H1 (cell line): ENCODE measurements around the gene SSBP3.

Experiments used
- CBX8 ChIP-seq: fragments of 300-800, 300-1000 bp; sonication (generic); IDR thresholded peaks from 2 replicates; pipeline ENCODE4 v1.7.1; 2016; ENCODE audit warnings: low read depth, low read length, borderline replicate concordance
- CHD2 ChIP-seq: IDR thresholded peaks from 2 replicates; pipeline ENCODE4 v1.6.1; 2012; ENCODE audit warnings: low read length, improper control_type of control experiment
- CTCF ChIP-seq, 3 experiments: IDR thresholded peaks; 1 replicate in 2 of 3; 2 replicates in 1 of 3; pipeline versions ENCODE4 v1.5.1 to v1.6.1; 2011; ENCODE audit warnings: low read length in 3 of 3, mild to moderate bottlenecking in 3 of 3, inconsistent platforms in 2 of 3, low read depth in 1 of 3, moderate library complexity in 1 of 3; ENCODE audit not compliant: insufficient read depth in 1 of 3; ENCODE audit errors: control extremely low read depth in 1 of 3
- EZH2 ChIP-seq: fragments of 200-600 bp; sonication (generic); IDR thresholded peaks from 2 replicates; pipeline ENCODE4 v1.7.1; 2012; ENCODE audit warnings: low read depth, mild to moderate bottlenecking, moderate library complexity, low read length, inconsistent platforms; ENCODE audit not compliant: severe bottlenecking
- GABPA ChIP-seq: IDR thresholded peaks from 2 replicates; pipeline ENCODE4 v1.6.1; 2011; ENCODE audit warnings: mild to moderate bottlenecking, low read length, moderate library complexity, borderline replicate concordance; ENCODE audit not compliant: insufficient read depth
- JUND ChIP-seq: IDR thresholded peaks from 2 replicates; pipeline ENCODE4 v1.6.1; 2011; ENCODE audit warnings: mild to moderate bottlenecking, improper control_type of control experiment, low read length
- MAX ChIP-seq: IDR thresholded peaks from 2 replicates; pipeline ENCODE4 v1.6.1; 2012; ENCODE audit warnings: inconsistent platforms
- POLR2A ChIP-seq, 2 experiments: IDR thresholded peaks; 1 replicate in 1 of 2; 2 replicates in 1 of 2; pipeline ENCODE4 v1.6.1; 2011; ENCODE audit warnings: low read depth in 2 of 2, low read length in 2 of 2, mild to moderate bottlenecking in 2 of 2; ENCODE audit errors: control extremely low read depth in 1 of 2
- POLR2AphosphoS5 ChIP-seq: IDR thresholded peaks from 2 replicates; pipeline ENCODE4 v1.6.1; 2011; ENCODE audit warnings: low read depth, low read length
- RAD21 ChIP-seq, 2 experiments: IDR thresholded peaks in 1 of 2; conservative IDR thresholded peaks in 1 of 2; 2 replicates each; pipeline ENCODE4 v1.6.1; 2011; ENCODE audit warnings: low read depth in 2 of 2, low read length in 2 of 2, improper control_type of control experiment in 1 of 2, inconsistent platforms in 1 of 2, mild to moderate bottlenecking in 1 of 2, moderate library complexity in 1 of 2
- SP4 ChIP-seq: IDR thresholded peaks from 2 replicates; pipeline ENCODE4 v1.6.1; 2012; ENCODE audit warnings: low read length, inconsistent platforms
- TAF1 ChIP-seq: IDR thresholded peaks from 2 replicates; pipeline ENCODE4 v1.6.1; 2011; ENCODE audit warnings: mild to moderate bottlenecking, low read depth, low read length
- TF ChIP-seq, protein P1 (sequence below): IDR thresholded peaks from 2 replicates; pipeline ENCODE4 v1.6.1; 2012; ENCODE audit warnings: low read length, inconsistent platforms

- TF ChIP-seq CTCF (IDR thresholded peaks at IDR 0.05; ENCODE audit: control extremely low read depth in 1 of 3, insufficient read depth in 1 of 3, low read depth in 1 of 3, low read length in 3 of 3) (no peak), TAF1 (no peak), CHD2 (no peak), GABPA (no peak), POLR2A (IDR thresholded peaks at IDR 0.05; ENCODE audit: control extremely low read depth in 1 of 2, low read depth in 2 of 2, low read length in 2 of 2) (no peak), CBX8 (no peak), MAX (no peak), JUND (no peak), RAD21 (IDR thresholded peaks at IDR 0.05 in 1 of 2, conservative IDR thresholded peaks at IDR 0.05 in 1 of 2; ENCODE audit: low read depth in 2 of 2, low read length in 2 of 2) (no peak), SP4 (no peak), EZH2 (no peak), POLR2AphosphoS5 (no peak)
- TF ChIP-seq, protein P1, sequence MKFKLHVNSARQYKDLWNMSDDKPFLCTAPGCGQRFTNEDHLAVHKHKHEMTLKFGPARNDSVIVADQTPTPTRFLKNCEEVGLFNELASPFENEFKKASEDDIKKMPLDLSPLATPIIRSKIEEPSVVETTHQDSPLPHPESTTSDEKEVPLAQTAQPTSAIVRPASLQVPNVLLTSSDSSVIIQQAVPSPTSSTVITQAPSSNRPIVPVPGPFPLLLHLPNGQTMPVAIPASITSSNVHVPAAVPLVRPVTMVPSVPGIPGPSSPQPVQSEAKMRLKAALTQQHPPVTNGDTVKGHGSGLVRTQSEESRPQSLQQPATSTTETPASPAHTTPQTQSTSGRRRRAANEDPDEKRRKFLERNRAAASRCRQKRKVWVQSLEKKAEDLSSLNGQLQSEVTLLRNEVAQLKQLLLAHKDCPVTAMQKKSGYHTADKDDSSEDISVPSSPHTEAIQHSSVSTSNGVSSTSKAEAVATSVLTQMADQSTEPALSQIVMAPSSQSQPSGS = no peak
Observed at GRCh38 chr1:54403808-54404261, 2.4 kb downstream of the SSBP3 start.
